Sigmoid colon (tissue), 7 donors: Measurements from ENCODE around the gene SMIM14. TPM values are rescaled to one million over a fixed set of nuclear protein-coding genes. Genes with fewer than 3 reads are reported as not detected.
"Not testable (repeated sequence)": the region's sequence is repeated elsewhere in the genome, so short reads cannot be mapped to it uniquely, and the experiment has no call there.

Experiments used
- DNase-seq: peaks from one replicate; pipeline ENCODE4 v3.0.0-alpha.2; 2019
- H3K27ac ChIP-seq, 4 donors: fragments of 200-600 bp; sonication (generic); one replicate each; pipeline ENCODE4 v1.5.1; 2016 to 2019; ENCODE audit warnings: mild to moderate bottlenecking in 1 of 4
- H3K27me3 ChIP-seq, 3 donors: fragments of 200-600 bp; sonication (generic); one replicate each; pipeline ENCODE4 v1.5.1; 2019; ENCODE audit warnings: mild to moderate bottlenecking in 1 of 3
- H3K36me3 ChIP-seq, 4 donors: fragments of 200-600 bp; sonication (generic); one replicate each; pipeline ENCODE4 v1.5.1; 2016 to 2019
- H3K4me1 ChIP-seq, 4 donors: fragments of 200-600 bp; sonication (generic); one replicate each; pipeline ENCODE4 v1.5.1; 2017 to 2019
- H3K4me3 ChIP-seq, 4 donors: fragments of 200-600 bp; sonication (generic); one replicate each; pipeline ENCODE4 v1.5.1; 2017 to 2019; ENCODE audit warnings: mild to moderate bottlenecking in 2 of 4, moderate library complexity in 1 of 4
- H3K9me3 ChIP-seq, 4 donors: fragments of 200-600 bp in 3 of 4; sonication (generic) in 3 of 4; one replicate each; pipeline versions ENCODE4 v1.5.1 to v1.6.1; 2013 to 2019
- CTCF ChIP-seq, 4 experiments: fragments of 450-650 bp in 3 of 4; fragments of 200-600 bp in 1 of 4; IDR thresholded peaks; one replicate each; pipeline ENCODE4 v1.5.1; 2016 to 2019; ENCODE audit warnings: antibody characterized with exemption in 4 of 4, mild to moderate bottlenecking in 3 of 4, moderate library complexity in 2 of 4
- EP300 ChIP-seq, 4 donors: sonication (generic); formaldehyde crosslinking; IDR thresholded peaks; one replicate each; pipeline ENCODE4 v1.6.1; 2017; ENCODE audit warnings: antibody characterized with exemption in 4 of 4
- POLR2A ChIP-seq, 2 donors: fragments of 450-650 bp; IDR thresholded peaks; one replicate each; pipeline ENCODE4 v1.6.1; 2016; ENCODE audit warnings: antibody characterized with exemption in 2 of 2, mild to moderate bottlenecking in 2 of 2, moderate library complexity in 2 of 2
- POLR2AphosphoS5 ChIP-seq, 4 donors: sonication (generic); formaldehyde crosslinking; IDR thresholded peaks; one replicate each; pipeline ENCODE4 v1.6.1; 2017; ENCODE audit warnings: antibody characterized with exemption in 4 of 4
- WGBS, 2 donors: extraction: QIAGEN DNeasy Blood & Tissue Kit; methylation state at CpG; one replicate each; pipeline ENCODE4 v1.1.7; 2013; 5-methylcytosine and 5-hydroxymethylcytosine counted together
- intact Hi-C: fragments of 100-400 bp; cut with DNase I; formaldehyde crosslinking; loops from one replicate; pipeline ENCODE4 v1.15.1; 2023
- polyA plus RNA-seq, 3 donors: library from polyadenylated mRNA; stranded (reverse); fragments of 200-250 nt; gene quantifications; one replicate each; pipeline ENCODE4 v1.2.3, GENCODE V29; 2013
- total RNA-seq, 4 donors: library from RNA; depleted of rRNA; stranded (reverse); fragments of >200 nt; gene quantifications; one replicate each; pipeline ENCODE4 v1.1.0, GENCODE V29; 2016
- donor health status: healthy with polysubstance abuse.
- donor health status: Bipolar disorder and iron deficiency.
- donor health status: healthy.

Gene SMIM14
- total and polyA plus RNA-seq, 7 donors: 16.6 to 341 (median 33.9) TPM

- Histone ChIP-seq H3K27me3 (no peaks in the 10 kb centered on the region), H3K27ac (peak overlapping the region in 1 of 4 donors; percentile 25), H3K4me3 (no peak overlapping the region), H3K9me3 (no peaks in the 10 kb centered on the region), H3K36me3 (peaks cover 0 to 27% (median 6%) of the 10 kb centered on the region in 4 donors), H3K4me1 (no peaks in the 10 kb centered on the region)
- no peak for DNase-seq
- TF ChIP-seq POLR2A (IDR thresholded peaks at IDR 0.05) (no peak), CTCF (IDR thresholded peaks at IDR 0.05) (no peak), POLR2AphosphoS5 (IDR thresholded peaks at IDR 0.05) (no peak), EP300 (IDR thresholded peaks at IDR 0.05) (no peak)
- intact Hi-C loops: no loop called here
- WGBS, 2 donors: 53 to 82% methylated on average over 9 of the region's 9 CpGs
Observed at GRCh38 chr4:39559626-39560025, 79.0 kb downstream of the SMIM14 start.

- Histone ChIP-seq H3K27ac (no peak overlapping the region), H3K9me3 (no peaks in the 10 kb centered on the region), H3K27me3 (no peaks in the 10 kb centered on the region), H3K36me3 (peaks cover 0 to 58% (median 5%) of the 10 kb centered on the region in 4 donors), H3K4me1 (no peaks in the 10 kb centered on the region), H3K4me3 (no peak overlapping the region)
- intact Hi-C loops: no loop called here
- TF ChIP-seq CTCF (IDR thresholded peaks at IDR 0.05) (no peak), POLR2AphosphoS5 (IDR thresholded peaks at IDR 0.05) (no peak), EP300 (IDR thresholded peaks at IDR 0.05) (no peak), POLR2A (IDR thresholded peaks at IDR 0.05) (no peak)
- DNase-seq: no peak
- WGBS, 2 donors: 95 to 98% methylated on average over 3 of the region's 3 CpGs
Observed at GRCh38 chr4:39555472-39555871, 83.2 kb downstream of the SMIM14 start.

- 88 to 93% methylated on average over 3 of the region's 3 CpGs for WGBS, 2 donors
- H3K4me3 ChIP-seq: no peak overlapping the region
- intact Hi-C loops: no loop called here
- TF ChIP-seq POLR2A (IDR thresholded peaks at IDR 0.05): no peak
- TF ChIP-seq CTCF (IDR thresholded peaks at IDR 0.05): no peak
- H3K27me3 ChIP-seq: no peaks in the 10 kb centered on the region
- no peak for DNase-seq
- H3K36me3 ChIP-seq: peaks cover 0 to 26% (median 0%) of the 10 kb centered on the region in 4 donors
- H3K4me1 ChIP-seq: no peaks in the 10 kb centered on the region
- H3K27ac ChIP-seq: no peak overlapping the region
- no peaks in the 10 kb centered on the region for H3K9me3 ChIP-seq
Observed at GRCh38 chr4:39548425-39549067, 90.1 kb downstream of the SMIM14 start.

- no peaks in the 10 kb centered on the region for H3K27me3 ChIP-seq
- no peaks in the 10 kb centered on the region for H3K9me3 ChIP-seq
- WGBS, 2 donors: 12 to 36% methylated on average over 1 of the region's 1 CpG
- peaks cover 0 to 10% (median 0%) of the 10 kb centered on the region in 4 donors for H3K36me3 ChIP-seq
- no peak overlapping the region for H3K4me3 ChIP-seq
- no peak for TF ChIP-seq POLR2AphosphoS5 (IDR thresholded peaks at IDR 0.05)
- no peak for TF ChIP-seq CTCF (IDR thresholded peaks at IDR 0.05)
- no peak for TF ChIP-seq EP300 (IDR thresholded peaks at IDR 0.05)
- no peak for TF ChIP-seq POLR2A (IDR thresholded peaks at IDR 0.05)
- intact Hi-C loops: no loop called here
- DNase-seq: no peak
- no peaks in the 10 kb centered on the region for H3K4me1 ChIP-seq
- no peak overlapping the region for H3K27ac ChIP-seq
Observed at GRCh38 chr4:39544580-39545315, 93.9 kb downstream of the SMIM14 start.

- H3K36me3 ChIP-seq, H3K9me3 ChIP-seq, H3K27me3 ChIP-seq, H3K27ac ChIP-seq, intact Hi-C loops, H3K4me3 ChIP-seq, DNase-seq, H3K4me1 ChIP-seq: not testable (repeated sequence)
- WGBS, 2 donors: 61 to 80% methylated on average over 4 of the region's 4 CpGs
Observed at GRCh38 chr4:39544080-39544479, 94.6 kb downstream of the SMIM14 start.
